ENCODE results near the gene S100A9.
A peak's percentile ranks its signal among the peaks of the same experiment; 100 is the strongest.

The S100A9 gene

GRCh38 chr1:153352523-153352922 is 5.1 kb upstream of the S100A9 start:
- peak; percentile 92 for TF ChIP-seq CTCF (conservative IDR thresholded peaks at IDR 0.05; ENCODE audit: low read depth, low read length)
- H3K4me3 ChIP-seq (ENCODE audit: low read depth, low read length), result no peak overlapping the region
- peak; percentile 81 for DNase-seq (ENCODE audit: low read depth)

GRCh38 chr1:153353226-153353947 is 4.3 kb upstream of the S100A9 start:
- H3K4me3 ChIP-seq (ENCODE audit: low read depth, low read length), result no peak overlapping the region
- TF ChIP-seq CTCF (conservative IDR thresholded peaks at IDR 0.05; ENCODE audit: low read depth, low read length), result peak; percentile 54
- DNase-seq (ENCODE audit: low read depth), result peak; percentile 18

- TF ChIP-seq CTCF (conservative IDR thresholded peaks at IDR 0.05; ENCODE audit: low read depth, low read length), result no peak
- no peak for DNase-seq (ENCODE audit: low read depth)
- H3K4me3 ChIP-seq (ENCODE audit: low read depth, low read length), result no peak overlapping the region
Measured at GRCh38 chr1:153354515-153355193, 3.0 kb upstream of the S100A9 start.

- TF ChIP-seq CTCF (conservative IDR thresholded peaks at IDR 0.05; ENCODE audit: low read depth, low read length), result peak; percentile 65
- no peak overlapping the region for H3K4me3 ChIP-seq (ENCODE audit: low read depth, low read length)
- peak; percentile 67 for DNase-seq (ENCODE audit: low read depth)
Measured at GRCh38 chr1:153355445-153356071, 2.1 kb upstream of the S100A9 start.

GRCh38 chr1:153356392-153357075 is 1.1 kb upstream of the S100A9 start:
- TF ChIP-seq CTCF (conservative IDR thresholded peaks at IDR 0.05; ENCODE audit: low read depth, low read length), result no peak
- no peak for DNase-seq (ENCODE audit: low read depth)
- H3K4me3 ChIP-seq (ENCODE audit: low read depth, low read length), result no peak overlapping the region

GRCh38 chr1:153357076-153357852 is 390 bp upstream of the S100A9 start:
- no peak overlapping the region for H3K4me3 ChIP-seq (ENCODE audit: low read depth, low read length)
- no peak for DNase-seq (ENCODE audit: low read depth)
- TF ChIP-seq CTCF (conservative IDR thresholded peaks at IDR 0.05; ENCODE audit: low read depth, low read length), result no peak

All from choroid plexus epithelial cell (primary cell).